AG10803 (cell line): ENCODE results near the gene RAB40C.
"Not testable (repeated sequence)": the region's sequence is repeated elsewhere in the genome, so short reads cannot be mapped to it uniquely, and the experiment has no call there.

Source experiments
- DNase-seq: peaks from one replicate; pipeline ENCODE4 v3.0.0; 2010; ENCODE audit warnings: low read depth
- H3K4me3 ChIP-seq: 2 replicates; pipeline ENCODE4 v1.5.1; 2011; ENCODE audit warnings: mild to moderate bottlenecking, low read length, control low read depth
- TF ChIP-seq, protein P1 (sequence below): conservative IDR thresholded peaks from 2 replicates; pipeline ENCODE4 v1.5.1; 2011; ENCODE audit warnings: mild to moderate bottlenecking, low read length, control low read depth, inconsistent platforms

RAB40C gene

DNA sequence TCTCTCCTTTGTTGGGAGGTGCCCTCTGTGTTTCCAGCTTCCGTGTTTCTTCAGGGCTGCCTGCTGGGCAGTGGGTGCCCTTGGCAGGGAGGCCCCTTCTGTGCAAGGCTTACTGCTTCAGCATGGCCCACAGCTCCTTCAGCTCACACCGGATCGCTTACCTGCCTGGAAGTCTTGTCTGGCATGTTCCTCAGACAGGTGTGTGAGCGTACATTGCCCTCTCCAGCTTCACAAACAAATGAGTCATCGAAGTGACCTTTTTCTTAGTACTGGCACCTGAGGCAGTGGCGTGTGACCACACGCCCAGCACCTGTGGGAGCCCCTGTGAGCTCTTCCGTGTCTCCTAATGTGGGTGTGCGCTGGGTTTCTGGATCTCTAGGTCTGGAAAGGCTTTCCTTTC is 3.5 kb downstream of the RAB40C start:
- no peak for DNase-seq
- TF ChIP-seq, protein P1, sequence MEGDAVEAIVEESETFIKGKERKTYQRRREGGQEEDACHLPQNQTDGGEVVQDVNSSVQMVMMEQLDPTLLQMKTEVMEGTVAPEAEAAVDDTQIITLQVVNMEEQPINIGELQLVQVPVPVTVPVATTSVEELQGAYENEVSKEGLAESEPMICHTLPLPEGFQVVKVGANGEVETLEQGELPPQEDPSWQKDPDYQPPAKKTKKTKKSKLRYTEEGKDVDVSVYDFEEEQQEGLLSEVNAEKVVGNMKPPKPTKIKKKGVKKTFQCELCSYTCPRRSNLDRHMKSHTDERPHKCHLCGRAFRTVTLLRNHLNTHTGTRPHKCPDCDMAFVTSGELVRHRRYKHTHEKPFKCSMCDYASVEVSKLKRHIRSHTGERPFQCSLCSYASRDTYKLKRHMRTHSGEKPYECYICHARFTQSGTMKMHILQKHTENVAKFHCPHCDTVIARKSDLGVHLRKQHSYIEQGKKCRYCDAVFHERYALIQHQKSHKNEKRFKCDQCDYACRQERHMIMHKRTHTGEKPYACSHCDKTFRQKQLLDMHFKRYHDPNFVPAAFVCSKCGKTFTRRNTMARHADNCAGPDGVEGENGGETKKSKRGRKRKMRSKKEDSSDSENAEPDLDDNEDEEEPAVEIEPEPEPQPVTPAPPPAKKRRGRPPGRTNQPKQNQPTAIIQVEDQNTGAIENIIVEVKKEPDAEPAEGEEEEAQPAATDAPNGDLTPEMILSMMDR, result no peak
- H3K4me3 ChIP-seq, result no peak overlapping the region

DNA sequence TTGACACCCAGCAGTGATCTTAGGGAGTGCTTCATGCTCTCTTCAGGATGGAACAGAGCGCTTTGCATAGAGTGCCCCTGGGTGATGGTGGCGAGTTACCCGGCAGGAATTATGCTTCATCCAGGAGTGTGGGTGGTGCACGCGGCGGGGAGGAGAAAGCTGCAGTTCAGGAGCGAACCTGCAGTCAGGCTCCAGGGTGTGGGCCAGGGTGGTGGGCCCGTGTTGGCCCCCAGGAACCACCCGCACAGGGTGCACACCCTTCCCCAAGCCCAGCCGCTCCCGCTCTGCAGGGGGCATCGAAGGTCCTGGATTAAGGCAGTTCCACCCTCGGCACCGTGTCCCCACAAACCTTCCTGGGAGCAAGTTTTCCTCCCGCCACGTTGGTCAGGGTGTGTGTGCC is 3.9 kb downstream of the RAB40C start:
- TF ChIP-seq, protein P1, result no peak
- no peak for DNase-seq
- H3K4me3 ChIP-seq, result no peak overlapping the region

DNA sequence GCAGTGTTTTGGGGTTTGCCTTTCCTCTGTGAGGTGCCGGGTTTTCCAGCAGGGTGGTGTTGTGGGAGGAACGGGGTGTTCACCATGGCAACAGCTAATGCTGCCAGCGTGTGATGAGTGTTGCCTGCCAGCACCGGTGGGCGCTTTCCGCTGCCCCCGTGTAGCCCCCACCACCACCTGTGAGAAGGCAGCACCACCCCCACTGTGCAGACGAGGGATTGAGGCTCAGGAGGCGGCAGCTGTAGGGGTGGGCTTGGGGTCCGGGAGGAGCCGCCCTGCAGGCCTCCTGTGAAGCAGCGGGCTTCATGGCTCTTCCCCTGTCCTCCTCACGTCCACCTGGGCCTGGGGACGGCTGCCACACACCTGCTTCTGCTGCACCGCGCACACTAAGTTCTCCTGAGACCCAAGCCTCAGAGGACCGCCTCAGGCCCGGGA is 5.2 kb downstream of the RAB40C start:
- H3K4me3 ChIP-seq, result no peak overlapping the region
- TF ChIP-seq, protein P1, result no peak
- no peak for DNase-seq

DNA sequence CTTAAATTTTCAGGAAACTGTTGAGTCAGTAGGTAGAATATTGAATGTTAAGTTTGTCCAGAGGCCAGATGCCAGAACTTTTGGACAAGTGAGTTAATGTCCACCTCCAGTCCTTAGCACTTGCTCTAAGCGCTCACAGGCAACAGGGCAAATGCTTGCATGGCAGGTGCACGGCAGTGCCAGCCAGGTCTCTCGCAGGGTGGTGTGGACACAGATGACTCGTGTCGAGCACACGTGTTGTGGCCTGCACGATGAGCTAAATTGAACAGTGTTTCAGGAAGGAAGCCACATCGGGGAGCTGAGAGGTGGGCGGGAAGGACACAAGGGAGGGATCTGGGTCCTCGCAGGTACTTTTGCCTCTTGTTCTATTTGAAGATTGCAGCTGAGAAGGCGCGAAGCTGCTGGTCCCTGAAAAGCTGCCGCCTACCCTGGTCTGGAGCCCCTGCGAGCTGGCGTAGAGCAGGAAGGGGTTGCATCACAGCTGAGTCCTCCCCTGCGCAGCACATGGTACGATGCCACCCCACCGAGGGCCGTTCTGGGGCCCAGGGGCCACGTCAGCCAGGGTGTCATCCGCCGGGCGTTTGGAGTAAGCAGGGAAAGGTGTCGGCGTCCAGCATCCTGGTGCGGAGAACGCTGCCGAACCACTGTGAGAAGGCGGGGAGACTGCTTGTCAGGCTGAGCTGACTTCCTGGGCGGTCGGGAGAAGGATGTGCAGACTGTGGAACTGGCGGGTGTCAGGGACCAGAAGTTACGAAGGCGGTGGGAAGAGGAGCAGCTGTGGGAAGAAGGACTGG is 6.3 kb downstream of the RAB40C start:
- TF ChIP-seq, protein P1, result no peak
- no peak overlapping the region for H3K4me3 ChIP-seq
- DNase-seq, result no peak

DNA sequence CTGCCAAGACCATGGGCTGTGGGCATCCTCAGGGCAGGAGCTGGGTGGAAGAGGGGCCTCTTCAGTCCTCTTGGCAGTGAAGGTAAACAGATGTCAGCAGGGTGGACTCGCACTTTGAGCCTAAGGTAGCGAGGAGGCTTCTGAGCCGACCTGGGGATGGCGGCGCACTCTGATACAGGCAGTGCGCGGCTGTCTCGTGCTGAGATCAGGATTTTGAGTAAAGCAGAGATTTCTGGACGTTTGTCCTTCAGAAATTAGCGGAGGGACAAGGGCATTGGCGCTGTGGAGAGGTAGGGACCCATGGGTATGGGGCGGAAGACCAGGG is 6.8 kb downstream of the RAB40C start:
- TF ChIP-seq, protein P1, result no peak
- no peak for DNase-seq
- no peak overlapping the region for H3K4me3 ChIP-seq

DNA sequence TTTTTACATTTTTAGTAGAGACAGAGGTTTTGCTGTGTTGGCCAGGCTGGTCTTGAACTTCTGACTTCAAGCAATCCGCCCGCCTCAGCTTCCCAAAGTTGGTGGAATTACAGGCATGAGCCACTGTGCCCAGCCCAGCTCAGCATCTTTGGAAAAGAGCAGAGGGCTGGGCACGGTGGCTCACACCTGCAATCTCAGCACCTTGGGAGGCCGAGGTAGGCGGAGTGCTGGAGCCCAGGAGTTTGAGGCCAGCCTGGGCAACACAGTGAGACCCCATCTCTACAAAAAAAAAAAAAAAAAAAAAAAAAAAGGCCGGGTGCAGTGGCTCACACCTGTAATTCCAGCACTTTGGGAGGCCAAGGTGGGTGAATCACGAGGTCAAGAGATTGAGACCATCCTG is 7.8 kb downstream of the RAB40C start:
- H3K4me3 ChIP-seq, DNase-seq: not testable (repeated sequence)

DNA sequence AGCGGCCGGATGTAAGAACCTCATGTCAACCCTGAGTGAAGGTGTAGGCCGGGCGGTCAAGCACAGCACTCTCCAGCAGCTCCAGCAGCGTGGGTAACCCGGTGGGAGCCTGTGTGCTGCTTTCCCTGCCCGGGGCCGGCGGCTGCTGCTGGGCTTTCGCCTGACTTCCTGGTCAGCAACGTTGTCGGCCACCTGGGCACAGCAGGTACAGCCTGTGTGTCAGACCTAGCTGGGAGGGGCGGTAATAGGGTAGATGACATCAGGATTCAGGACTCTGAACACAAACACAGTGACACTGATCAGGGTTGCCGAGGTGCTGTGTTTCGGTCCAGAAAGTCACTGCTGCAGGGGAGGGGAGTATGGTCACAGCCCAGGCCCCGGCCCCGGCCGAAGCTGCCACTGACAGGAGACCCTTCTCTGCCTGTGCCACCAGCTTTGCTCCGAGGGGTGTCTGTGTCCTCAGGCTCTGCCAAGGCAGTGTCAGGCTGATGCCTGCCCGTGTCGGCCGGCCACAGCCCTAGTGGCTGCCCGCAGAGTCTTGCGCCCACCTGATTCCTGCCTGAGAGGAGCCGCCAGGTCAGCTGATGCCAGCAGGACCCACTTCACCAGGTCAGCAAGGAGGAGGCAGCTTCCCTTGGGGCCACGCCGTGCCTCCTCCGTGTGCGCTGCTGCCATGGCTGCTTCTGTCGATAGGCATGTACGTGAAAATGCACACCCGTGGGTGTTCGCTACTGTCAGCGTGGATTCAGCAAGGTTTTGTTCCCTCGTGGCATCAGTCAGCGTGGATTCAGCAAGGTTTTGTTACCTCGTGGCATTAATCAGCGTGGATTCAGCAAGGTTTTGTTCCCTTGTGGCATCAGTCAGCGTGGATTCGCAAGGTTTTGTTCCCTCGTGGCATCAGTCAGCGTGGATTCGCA is 9.2 kb downstream of the RAB40C start:
- no peak overlapping the region for H3K4me3 ChIP-seq
- no peak for DNase-seq
- TF ChIP-seq, protein P1, result no peak
